Measurements from ENCODE around the gene DDRGK1. TPM values are rescaled to one million over a fixed set of nuclear protein-coding genes. Genes with fewer than 3 reads are reported as not detected.
"Not testable (repeated sequence)": the region's sequence is repeated elsewhere in the genome, so short reads cannot be mapped to it uniquely, and the experiment has no call there.

Gene DDRGK1
- total and polyA plus RNA-seq, 2 of the 4 experiments (the other 2 are of a cell fraction), result 12.2 to 29.6 TPM

GRCh38 chr20:3187861-3188260, 16.6 kb downstream of the DDRGK1 start:
- H3K4ac ChIP-seq (ENCODE audit: low read depth, low read length); H2BK15ac ChIP-seq (ENCODE audit: low read depth, low read length); POLR2A ChIA-PET (ENCODE audit: unreplicated experiment); H3K23ac ChIP-seq (ENCODE audit: low read depth, low read length); H3K9me1 ChIP-seq (ENCODE audit: insufficient read depth, low read length); H3K18ac ChIP-seq (ENCODE audit: low read depth, low read length); H2BK5ac ChIP-seq (ENCODE audit: low read depth, low read length, poor library complexity, severe bottlenecking); H3K27ac ChIP-seq (ENCODE audit: insufficient read depth, low read length); H4K91ac ChIP-seq (ENCODE audit: insufficient read depth, low read depth, low read length); H3K4me2 ChIP-seq (ENCODE audit: low read depth, low read length); ATAC-seq (ENCODE audit: low read depth); H2BK120ac ChIP-seq (ENCODE audit: low read depth, low read length); H2BK20ac ChIP-seq (ENCODE audit: low read depth, low read length); H3K56ac ChIP-seq (ENCODE audit: extremely low read depth, insufficient read depth, low read length); H3K4me1 ChIP-seq (ENCODE audit: control insufficient read depth, insufficient read depth, low read length); H2AFZ ChIP-seq (replicated peaks; ENCODE audit: low read length, poor library complexity); BruUV-seq (replicated peaks); H4K8ac ChIP-seq (ENCODE audit: low read depth in 2 of 2, low read length in 2 of 2); H2AK9ac ChIP-seq (replicated peaks; ENCODE audit: low read depth, low read length, poor library complexity); H4K5ac ChIP-seq (ENCODE audit: low read depth, low read length); H4K20me1 ChIP-seq (ENCODE audit: insufficient read depth, low read length); H3K9me3 ChIP-seq (ENCODE audit: control insufficient read depth, insufficient read depth, low read length); in situ Hi-C loops (cut with MboI; ENCODE audit: low sequenced_read_pairs); H3K4me3 ChIP-seq (ENCODE audit: insufficient read depth, low read depth, low read length); H2AK5ac ChIP-seq (ENCODE audit: low read depth, low read length); H3K14ac ChIP-seq (replicated peaks; ENCODE audit: low read depth, low read length); H3K79me1 ChIP-seq (ENCODE audit: low read depth in 1 of 2, low read length in 2 of 2); intact Hi-C loops (cut with micrococcal nuclease); DNase-seq; H3K9ac ChIP-seq (ENCODE audit: low read depth, low read length); dilution Hi-C loops (cut with HindIII; ENCODE audit: low sequenced_read_pairs, unreplicated experiment); H3K27me3 ChIP-seq (ENCODE audit: control insufficient read depth, insufficient read depth, low read length): not testable (repeated sequence)
- CTCF ChIA-PET, result interaction anchor here (0.6 kb wide), 1 partner anchor 134 kb away, joined by 5 read pairs; no protein-coding TSS in a partner anchor
- H3K36me3 ChIP-seq (ENCODE audit: control insufficient read depth, insufficient read depth, low read length), result peaks cover 34% of the 10 kb centered on the region
- WGBS, 2 experiments (ENCODE audit: extremely low coverage in 2 of 2, insufficient read length in 1 of 2), result 92% methylated on average over 4 of the region's 9 CpGs; no CpG with 5 or more reads in 1 of the 2 experiments

Measured in IMR-90 (cell line).